Kidney (tissue), 14 donors: Measurements from ENCODE around the gene PANX3. TPM values are rescaled to one million over a fixed set of nuclear protein-coding genes. Genes with fewer than 3 reads are reported as not detected.

Source experiments
- DNase-seq, 5 donors: peaks; one replicate each; pipeline ENCODE4 v3.0.0-alpha.2; 2013 to 2020
- FAIRE-seq: peaks from 2 replicates; lab custom pipeline; 2012; peaks lifted over from hg19 to GRCh38; lab: Jason Lieb, UNC
- H3K27ac ChIP-seq, 2 donors: one replicate each; pipeline ENCODE4 v1.7.0; 2013; ENCODE audit warnings: low read depth in 2 of 2, low read length in 2 of 2, inconsistent platforms in 1 of 2
- H3K27me3 ChIP-seq: one replicate; pipeline ENCODE4 v1.7.1; 2013; ENCODE audit warnings: low read length, inconsistent platforms; ENCODE audit not compliant: control insufficient read depth, insufficient read depth
- H3K36me3 ChIP-seq, 3 donors: one replicate each; pipeline versions ENCODE4 v1.7.0 to v1.7.1; 2013; ENCODE audit warnings: low read length in 3 of 3, control low read depth in 1 of 3, inconsistent platforms in 1 of 3; ENCODE audit not compliant: insufficient read depth in 3 of 3, control insufficient read depth in 2 of 3
- H3K4me1 ChIP-seq, 3 donors: one replicate each; pipeline versions ENCODE4 v1.7.0 to v1.7.1; 2013; ENCODE audit warnings: low read length in 3 of 3, inconsistent platforms in 1 of 3, low read depth in 1 of 3; ENCODE audit not compliant: control insufficient read depth in 2 of 3, insufficient read depth in 2 of 3
- H3K4me3 ChIP-seq, 3 donors: one replicate each; pipeline versions ENCODE4 v1.7.0 to v1.8.1; 2013; ENCODE audit warnings: low read length in 3 of 3, control low read depth in 1 of 3, inconsistent platforms in 1 of 3
- H3K9ac ChIP-seq, 3 donors: one replicate each; pipeline versions ENCODE4 v1.7.0 to v1.7.1; 2013; ENCODE audit warnings: low read length in 3 of 3, control low read depth in 1 of 3, inconsistent platforms in 1 of 3
- H3K9me3 ChIP-seq, 3 donors: one replicate each; pipeline versions ENCODE4 v1.7.0 to v1.7.1; 2013; ENCODE audit warnings: low read length in 3 of 3, control low read depth in 1 of 3, inconsistent platforms in 1 of 3; ENCODE audit not compliant: control insufficient read depth in 2 of 3, insufficient read depth in 1 of 3
- intact Hi-C: fragments of 100-400 bp; cut with DNase I; formaldehyde crosslinking; loops from one replicate; pipeline ENCODE4 v1.11.1; 2022
- polyA plus RNA-seq: library from polyadenylated mRNA; stranded (reverse); fragments of 350-450 nt; fragmentation: Illumina TruSeq; extraction: RNeasy Lipid Tissue Mini Kit (QIAGEN cat#74804); gene quantifications from one replicate; pipeline ENCODE4 v1.2.3, GENCODE V29; 2014; ENCODE audit warnings: low read depth, low replicate concordance; ENCODE audit not compliant: insufficient read depth
- total RNA-seq: library from RNA; stranded (reverse); fragmentation: NEBNext Ultra II Directional; extraction: Animal tissue kit (Norgen Biotek cat#: 25700); gene quantifications from one replicate; pipeline ENCODE4 v1.2.1, GENCODE V29; 2021
- TF ChIP-seq, protein P1 (sequence below): IDR thresholded peaks from 3 replicates; pipeline ENCODE4 v1.5.1; 2012; ENCODE audit warnings: mild to moderate bottlenecking, moderate library complexity, borderline replicate concordance; ENCODE audit not compliant: insufficient read depth; ENCODE audit errors: extremely low read depth
- donor health status: control.
- donor health status: control.
- donor health status: control.
- donor health status: control.
- donor health status: control.
- donor health status: DM: yes; HTN: yes; CAD: no.
- donor health status: Normal renal cell carcinoma (clear cell type).

The PANX3 gene
- total and polyA plus RNA-seq, 2 donors from 2014 or later, result not detected

DNA sequence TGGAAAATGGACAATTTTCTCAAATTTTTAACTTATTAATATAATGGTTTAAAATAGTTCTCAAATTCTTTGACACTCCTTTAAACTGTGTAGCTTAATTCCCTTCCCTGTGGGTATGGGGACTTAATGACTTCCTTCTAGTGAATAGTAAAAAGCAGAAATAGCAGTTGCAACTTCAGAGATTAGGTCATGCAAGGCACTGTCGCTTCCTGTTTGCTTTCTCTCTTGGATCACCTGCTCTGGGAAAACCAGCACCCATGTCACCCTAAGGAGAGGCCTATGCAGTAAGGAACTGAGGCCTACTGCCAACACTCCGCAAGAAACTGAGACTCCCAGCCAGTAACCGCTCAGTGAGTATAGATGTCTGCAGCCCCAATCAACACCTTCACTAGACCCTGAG, 5.5 kb upstream of the PANX3 start:
- Histone ChIP-seq H3K4me1 (no peaks in the 10 kb centered on the region), H3K9me3 (no peaks in the 10 kb centered on the region)
- FAIRE-seq, result no peak

DNA sequence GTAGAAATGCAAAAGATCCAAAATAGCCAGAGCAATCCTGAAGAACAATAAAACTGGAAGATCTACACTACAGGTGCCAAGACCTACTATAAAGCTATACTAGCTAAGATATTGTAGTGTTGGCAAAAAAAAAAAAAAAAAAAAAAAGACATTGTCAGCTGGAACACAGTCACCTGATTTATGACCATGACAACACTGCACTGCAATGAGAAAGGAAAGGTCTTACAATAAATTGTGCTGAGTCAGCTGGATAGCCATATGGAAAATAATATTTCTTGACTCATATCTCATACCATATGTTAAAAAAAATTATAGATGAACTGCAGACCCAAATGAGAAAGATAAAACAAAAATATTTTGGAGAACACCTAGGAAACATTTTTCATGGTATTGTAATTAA, 3.1 kb upstream of the PANX3 start:
- DNase-seq (no peak), FAIRE-seq (no peak)
- intact Hi-C loops, result no loop called here

More for the DNA sequence above, 5.5 kb upstream of the PANX3 start:
- Histone ChIP-seq H3K4me3 (no peak overlapping the region), H3K27me3 (no peaks in the 10 kb centered on the region), H3K27ac (no peak overlapping the region), H3K9ac (no peak overlapping the region), H3K36me3 (no peaks in the 10 kb centered on the region)
- no peak for DNase-seq
- TF ChIP-seq, protein P1, sequence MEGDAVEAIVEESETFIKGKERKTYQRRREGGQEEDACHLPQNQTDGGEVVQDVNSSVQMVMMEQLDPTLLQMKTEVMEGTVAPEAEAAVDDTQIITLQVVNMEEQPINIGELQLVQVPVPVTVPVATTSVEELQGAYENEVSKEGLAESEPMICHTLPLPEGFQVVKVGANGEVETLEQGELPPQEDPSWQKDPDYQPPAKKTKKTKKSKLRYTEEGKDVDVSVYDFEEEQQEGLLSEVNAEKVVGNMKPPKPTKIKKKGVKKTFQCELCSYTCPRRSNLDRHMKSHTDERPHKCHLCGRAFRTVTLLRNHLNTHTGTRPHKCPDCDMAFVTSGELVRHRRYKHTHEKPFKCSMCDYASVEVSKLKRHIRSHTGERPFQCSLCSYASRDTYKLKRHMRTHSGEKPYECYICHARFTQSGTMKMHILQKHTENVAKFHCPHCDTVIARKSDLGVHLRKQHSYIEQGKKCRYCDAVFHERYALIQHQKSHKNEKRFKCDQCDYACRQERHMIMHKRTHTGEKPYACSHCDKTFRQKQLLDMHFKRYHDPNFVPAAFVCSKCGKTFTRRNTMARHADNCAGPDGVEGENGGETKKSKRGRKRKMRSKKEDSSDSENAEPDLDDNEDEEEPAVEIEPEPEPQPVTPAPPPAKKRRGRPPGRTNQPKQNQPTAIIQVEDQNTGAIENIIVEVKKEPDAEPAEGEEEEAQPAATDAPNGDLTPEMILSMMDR, result no peak
- intact Hi-C loops, result no loop called here

DNA sequence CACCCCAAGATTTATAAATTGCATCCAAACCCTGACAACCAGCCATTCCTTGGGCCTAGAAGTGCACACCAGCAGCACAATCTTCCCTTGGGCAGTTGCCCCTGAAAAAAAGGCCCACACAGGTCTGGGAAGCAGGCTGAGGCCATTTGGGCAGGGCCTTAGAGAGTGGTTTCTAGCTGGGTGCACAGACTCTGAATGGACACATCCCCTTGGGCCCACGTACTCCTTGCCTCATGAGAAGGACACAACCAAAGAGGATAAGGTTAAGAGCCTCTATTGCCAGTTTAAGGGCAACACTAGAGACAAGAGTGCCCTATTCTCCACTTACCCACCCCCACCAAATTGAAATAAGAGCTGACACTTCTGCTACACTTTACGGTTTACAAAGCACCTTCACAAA, 933 bp upstream of the PANX3 start:
- Histone ChIP-seq H3K27me3 (no peaks in the 10 kb centered on the region), H3K36me3 (no peaks in the 10 kb centered on the region), H3K4me3 (no peak overlapping the region), H3K9ac (no peak overlapping the region), H3K9me3 (no peaks in the 10 kb centered on the region), H3K27ac (no peak overlapping the region), H3K4me1 (no peaks in the 10 kb centered on the region)
- TF ChIP-seq, protein P1, result no peak
- DNase-seq (no peak), FAIRE-seq (no peak)
- intact Hi-C loops, result no loop called here

More for the DNA sequence above, 3.1 kb upstream of the PANX3 start:
- no peaks in the 10 kb centered on the region for H3K4me1 ChIP-seq
- TF ChIP-seq, protein P1, result no peak
- H3K27ac ChIP-seq, result no peak overlapping the region
- H3K36me3 ChIP-seq, result no peaks in the 10 kb centered on the region
- H3K9me3 ChIP-seq, result no peaks in the 10 kb centered on the region
- H3K27me3 ChIP-seq, result no peaks in the 10 kb centered on the region
- H3K9ac ChIP-seq, result no peak overlapping the region
- H3K4me3 ChIP-seq, result no peak overlapping the region

DNA sequence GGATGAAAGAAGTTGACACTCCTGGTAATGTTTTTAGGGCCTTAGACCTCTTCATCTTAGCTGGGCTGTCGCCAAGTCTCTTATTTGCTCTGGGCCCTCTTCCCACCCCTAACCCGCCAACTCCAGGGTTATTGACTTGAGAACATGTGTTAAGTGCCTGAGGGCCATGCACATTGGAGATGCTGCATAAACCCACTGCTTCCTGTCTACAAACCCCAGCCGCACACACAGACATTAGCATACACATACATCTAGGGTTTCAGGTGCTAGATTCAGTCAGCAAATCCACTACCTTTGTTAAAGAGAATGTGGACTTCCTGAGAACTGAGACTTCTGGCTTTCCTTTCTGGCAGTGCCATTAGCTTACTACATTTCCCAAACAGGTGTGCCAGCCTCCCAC, 817 bp downstream of the PANX3 start:
- DNase-seq, result no peak
- H3K27ac ChIP-seq, result no peak overlapping the region
- H3K27me3 ChIP-seq, result no peaks in the 10 kb centered on the region
- no peak overlapping the region for H3K9ac ChIP-seq
- no peak for FAIRE-seq
- H3K36me3 ChIP-seq, result no peaks in the 10 kb centered on the region
- H3K9me3 ChIP-seq, result no peaks in the 10 kb centered on the region
- intact Hi-C loops, result no loop called here
- TF ChIP-seq, protein P1, result no peak
- no peaks in the 10 kb centered on the region for H3K4me1 ChIP-seq
- H3K4me3 ChIP-seq, result no peak overlapping the region
